Erythroblast (primary cell): ENCODE measurements around the gene VCX2.
"Not testable (repeated sequence)": the region's sequence is repeated elsewhere in the genome, so short reads cannot be mapped to it uniquely, and the experiment has no call there.

Experiments
- DNase-seq, 2 experiments: peaks; one replicate each; lab custom pipeline; 2025; lab: John Stamatoyannopoulos, UW
- GATA1 ChIP-seq: IDR thresholded peaks from 2 replicates; pipeline ENCODE4 v1.6.1; 2011; ENCODE audit warnings: low read depth, mild to moderate bottlenecking, control low read depth, low read length, moderate library complexity
- POLR2A ChIP-seq: IDR thresholded peaks from 2 replicates; pipeline ENCODE4 v1.6.1; 2011; ENCODE audit warnings: mild to moderate bottlenecking, low read length

Gene VCX2

GRCh38 chrX:8171169-8171568, at the start of gene VCX2:
VCX2 (minus strand) TSS chrX:8171267; CDS start chrX:8170643, 624 bp downstream.
- DNase-seq, result not testable (repeated sequence)

DNA sequence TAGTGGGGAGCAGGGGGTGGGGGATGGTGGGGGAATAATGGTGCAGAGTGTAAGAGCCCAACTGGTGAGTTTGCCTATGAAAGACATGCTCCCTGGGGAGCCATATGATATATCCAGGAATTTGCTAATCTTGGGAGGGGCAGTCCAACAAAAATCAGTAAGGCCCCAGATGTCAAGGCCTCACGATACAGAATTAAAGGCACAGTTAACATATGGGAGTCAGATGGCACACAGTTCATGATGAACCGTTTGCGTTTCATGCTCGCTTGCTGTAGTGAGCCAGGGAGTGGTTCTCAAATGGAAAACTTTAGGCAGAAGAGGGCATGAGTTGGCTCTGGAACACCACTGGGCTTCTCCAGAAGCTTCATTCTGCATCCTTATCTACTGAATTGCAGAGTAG, 33.9 kb upstream of the VCX2 start:
- TF ChIP-seq GATA1, result no peak
- TF ChIP-seq POLR2A, result no peak
- no peak for DNase-seq

- no peak for DNase-seq
- TF ChIP-seq GATA1 (no peak), POLR2A (no peak)
Observed at GRCh38 chrX:8204169-8204935, 33.3 kb upstream of the VCX2 start.

DNA sequence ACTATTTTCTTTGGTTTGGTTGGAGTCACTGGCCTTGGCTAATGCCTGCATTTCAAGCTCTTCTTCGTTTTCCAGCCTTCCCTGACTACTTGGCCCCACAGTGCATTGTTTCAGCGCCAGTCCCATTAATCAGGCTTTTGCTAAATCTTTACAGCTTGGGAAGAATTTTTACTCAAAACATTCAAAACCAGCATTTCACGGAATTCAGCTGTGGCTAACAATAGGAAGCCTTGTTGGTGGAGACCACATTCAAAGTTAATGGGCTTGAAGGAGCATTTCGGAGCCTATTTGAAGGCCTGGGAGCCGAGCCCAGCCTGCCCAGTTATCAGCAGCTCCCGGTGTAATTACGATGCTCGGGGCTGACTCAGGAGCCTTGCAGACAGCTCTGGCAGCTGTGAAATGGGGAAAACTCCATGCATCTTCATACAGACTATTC, 30.8 kb upstream of the VCX2 start:
- DNase-seq, result no peak

DNA sequence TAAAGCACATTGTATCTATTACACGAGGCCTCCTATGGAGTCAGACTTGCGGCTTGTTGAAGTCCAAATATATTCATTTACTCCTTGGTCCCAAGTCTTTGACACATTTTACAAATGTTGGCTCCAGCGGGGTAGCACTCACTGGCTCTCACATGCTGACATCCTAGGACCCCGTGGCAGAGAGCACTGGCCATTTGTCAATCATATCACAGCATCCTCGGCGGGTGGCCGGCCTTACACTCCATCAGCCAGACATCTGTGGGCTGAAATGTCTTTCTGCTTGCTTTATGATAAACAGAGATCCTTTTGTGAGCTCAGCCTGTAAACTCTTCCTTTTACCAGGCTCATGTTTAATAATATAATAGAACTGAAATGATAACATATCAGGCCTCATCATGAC, 25.7 kb upstream of the VCX2 start:
- no peak for TF ChIP-seq GATA1
- TF ChIP-seq POLR2A, result no peak
- no peak for DNase-seq

More for the DNA sequence above, 30.8 kb upstream of the VCX2 start:
- no peak for TF ChIP-seq GATA1
- TF ChIP-seq POLR2A, result no peak

GRCh38 chrX:8194216-8194615, 23.1 kb upstream of the VCX2 start:
- no peak for TF ChIP-seq POLR2A
- no peak for TF ChIP-seq GATA1
- DNase-seq, result no peak

GRCh38 chrX:8192276-8192675, 21.2 kb upstream of the VCX2 start:
- TF ChIP-seq POLR2A, result no peak
- TF ChIP-seq GATA1, result no peak
- DNase-seq, result no peak

DNA sequence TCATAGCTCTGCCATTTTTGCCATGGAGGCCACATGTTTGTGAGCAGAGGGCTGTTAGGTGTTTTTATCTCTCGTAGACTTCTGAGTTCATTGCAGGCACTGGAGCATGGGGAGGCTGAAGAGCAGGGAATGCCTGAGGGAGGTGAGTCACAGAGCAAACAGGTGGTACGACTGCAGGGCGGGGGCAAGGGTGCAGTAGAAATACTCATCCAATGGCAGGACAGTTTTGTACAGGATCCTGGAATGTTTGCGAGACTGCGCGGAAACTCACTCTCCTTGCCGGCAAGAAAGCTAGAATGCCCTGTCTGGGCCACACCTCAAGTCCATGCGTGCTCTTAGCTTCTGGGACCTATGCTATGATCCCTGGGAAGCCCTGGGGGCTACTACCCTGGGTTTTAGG, 20.0 kb upstream of the VCX2 start:
- no peak for DNase-seq
- TF ChIP-seq POLR2A (no peak), GATA1 (no peak)

DNA sequence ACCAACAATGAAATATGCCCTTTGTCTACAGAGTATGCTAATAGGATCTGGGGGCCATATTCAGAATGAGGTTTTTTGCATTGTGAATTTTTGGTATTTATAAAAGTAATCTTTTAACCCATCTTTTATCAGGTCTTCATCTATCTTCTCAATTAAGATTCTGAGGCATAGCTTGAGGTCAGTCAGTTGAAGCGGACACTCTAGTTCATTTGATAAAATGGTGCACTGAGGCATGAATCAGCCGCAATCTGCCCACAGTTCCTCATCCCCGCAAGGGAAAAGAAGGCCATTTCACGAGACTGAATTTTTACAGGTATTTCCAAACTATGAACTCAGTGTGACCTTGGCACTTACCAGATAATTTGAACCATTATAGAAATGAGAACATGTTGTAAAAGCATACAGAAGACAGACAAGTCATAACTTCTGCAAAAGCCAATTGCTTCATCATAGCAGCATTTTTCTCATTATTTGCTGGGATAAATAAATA, 19.3 kb upstream of the VCX2 start:
- TF ChIP-seq POLR2A (no peak), GATA1 (no peak)
- no peak for DNase-seq

- TF ChIP-seq GATA1 (no peak), POLR2A (no peak)
- DNase-seq, result no peak
Observed at GRCh38 chrX:8189096-8189830, 18.2 kb upstream of the VCX2 start.

GRCh38 chrX:8183346-8183745, 12.3 kb upstream of the VCX2 start:
- TF ChIP-seq POLR2A (no peak), GATA1 (no peak)
- DNase-seq, result no peak

DNA sequence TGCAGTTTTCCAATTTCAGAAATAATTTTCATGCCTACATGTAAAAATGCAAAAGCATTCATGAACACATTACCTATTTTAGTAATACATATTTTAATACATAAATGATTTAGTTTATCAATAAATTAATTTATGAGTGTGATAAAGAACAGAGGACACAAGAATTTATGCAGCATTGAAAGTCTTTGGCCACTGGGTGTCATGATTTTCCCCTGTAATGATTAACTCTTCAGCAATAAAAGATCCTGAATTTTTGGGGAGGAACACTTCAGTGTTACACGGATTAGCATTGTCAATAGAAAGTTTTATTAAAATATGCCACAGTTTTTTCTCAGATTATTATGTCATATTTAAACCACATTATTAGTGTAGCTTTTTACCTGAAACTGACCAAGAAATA, 8.6 kb upstream of the VCX2 start:
- TF ChIP-seq GATA1 (no peak), POLR2A (no peak)
- no peak for DNase-seq

GRCh38 chrX:8154011-8154410, 17.1 kb downstream of the VCX2 start:
- not testable (repeated sequence) for DNase-seq

DNA sequence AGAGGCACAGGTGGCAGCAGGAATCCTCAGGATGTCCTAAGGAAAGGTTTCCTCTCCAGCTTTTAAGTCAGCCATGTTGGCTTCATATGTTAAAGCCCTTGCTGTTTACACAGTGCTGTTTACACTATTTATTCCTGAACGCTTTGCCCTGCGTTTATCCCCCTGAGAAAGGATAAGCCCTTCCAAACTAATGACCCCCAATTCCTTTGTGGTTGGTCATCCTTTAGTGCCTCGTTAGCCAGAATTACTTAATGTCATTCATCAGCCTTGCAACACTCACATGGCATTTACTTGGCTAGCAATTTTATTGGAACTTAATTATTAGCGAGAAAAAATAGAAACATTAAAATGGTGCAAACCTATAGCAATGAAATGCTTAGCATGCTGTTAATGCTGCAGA, 23.8 kb downstream of the VCX2 start:
- TF ChIP-seq POLR2A (no peak), GATA1 (no peak)
- no peak for DNase-seq
